Body of pancreas (tissue), 4 donors: ENCODE measurements around the gene TPPP3.

Experiments
- POLR2A ChIP-seq, 3 donors: fragments of 450-650 bp; IDR thresholded peaks; one replicate each; pipeline ENCODE4 v1.6.1; 2016; ENCODE audit warnings: antibody characterized with exemption in 3 of 3, mild to moderate bottlenecking in 2 of 3
- TF ChIP-seq, protein P1 (sequence below), 7 experiments: fragments of 450-650 bp in 4 of 7; fragments of 200-600 bp in 3 of 7; sonication (generic) in 3 of 7; IDR thresholded peaks; one replicate each; pipeline ENCODE4 v1.5.1; 2016 to 2019; ENCODE audit warnings: antibody characterized with exemption in 7 of 7

DNA sequence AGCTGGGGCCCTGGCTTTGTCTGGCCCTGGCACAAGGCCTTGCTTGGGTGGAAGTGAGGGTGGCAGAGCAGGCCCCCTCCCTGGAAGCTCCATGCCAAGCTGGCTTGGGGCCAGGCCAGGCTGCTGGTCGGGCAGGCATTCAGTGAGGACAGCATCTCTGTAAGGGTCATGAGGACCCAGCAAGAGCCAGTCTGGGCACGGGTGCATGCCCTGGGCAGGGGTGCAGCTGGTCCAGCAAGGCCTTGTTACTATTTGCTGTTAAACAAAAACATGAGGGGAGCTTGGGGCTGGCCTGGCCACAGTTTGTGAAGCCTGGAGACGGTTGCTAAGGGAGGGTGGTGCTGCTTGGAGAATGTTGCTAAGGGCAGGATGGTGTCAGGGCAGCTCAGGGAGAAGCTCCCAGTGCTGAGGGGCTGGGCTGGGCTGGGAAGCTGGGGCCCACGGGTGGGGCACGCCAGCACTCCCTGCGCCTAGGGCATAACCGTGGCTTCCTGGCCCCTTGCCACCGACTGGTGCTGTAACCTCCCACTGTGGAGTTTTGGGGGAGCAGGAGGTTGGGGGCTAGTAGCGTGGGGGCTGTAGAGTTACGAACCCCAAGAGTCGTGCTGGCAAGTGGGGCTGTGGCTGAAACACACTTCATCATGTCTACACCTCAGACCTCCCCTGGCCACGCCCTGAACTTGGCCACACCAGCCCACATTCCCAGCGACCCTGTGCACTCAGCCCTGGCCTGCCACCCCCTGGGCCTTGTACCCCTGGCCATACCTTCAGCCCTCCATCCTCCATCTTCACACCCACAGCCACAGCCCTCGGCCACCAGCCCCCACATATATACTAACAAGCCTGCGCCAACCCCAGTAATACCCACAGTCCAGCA, 1.6 kb downstream of the TPPP3 start:
- no peak for TF ChIP-seq POLR2A (IDR thresholded peaks at IDR 0.05)
- TF ChIP-seq, protein P1, sequence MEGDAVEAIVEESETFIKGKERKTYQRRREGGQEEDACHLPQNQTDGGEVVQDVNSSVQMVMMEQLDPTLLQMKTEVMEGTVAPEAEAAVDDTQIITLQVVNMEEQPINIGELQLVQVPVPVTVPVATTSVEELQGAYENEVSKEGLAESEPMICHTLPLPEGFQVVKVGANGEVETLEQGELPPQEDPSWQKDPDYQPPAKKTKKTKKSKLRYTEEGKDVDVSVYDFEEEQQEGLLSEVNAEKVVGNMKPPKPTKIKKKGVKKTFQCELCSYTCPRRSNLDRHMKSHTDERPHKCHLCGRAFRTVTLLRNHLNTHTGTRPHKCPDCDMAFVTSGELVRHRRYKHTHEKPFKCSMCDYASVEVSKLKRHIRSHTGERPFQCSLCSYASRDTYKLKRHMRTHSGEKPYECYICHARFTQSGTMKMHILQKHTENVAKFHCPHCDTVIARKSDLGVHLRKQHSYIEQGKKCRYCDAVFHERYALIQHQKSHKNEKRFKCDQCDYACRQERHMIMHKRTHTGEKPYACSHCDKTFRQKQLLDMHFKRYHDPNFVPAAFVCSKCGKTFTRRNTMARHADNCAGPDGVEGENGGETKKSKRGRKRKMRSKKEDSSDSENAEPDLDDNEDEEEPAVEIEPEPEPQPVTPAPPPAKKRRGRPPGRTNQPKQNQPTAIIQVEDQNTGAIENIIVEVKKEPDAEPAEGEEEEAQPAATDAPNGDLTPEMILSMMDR (IDR thresholded peaks at IDR 0.05): no peak
